PFSK-1 (cell line): Measurements from ENCODE around the gene CAPN3.

ENCODE experiments used
- POLR2AphosphoS5 ChIP-seq: IDR thresholded peaks from 2 replicates; pipeline ENCODE4 v1.6.1; 2012; ENCODE audit warnings: low read depth, mild to moderate bottlenecking, control low read depth, low read length, moderate library complexity
- TF ChIP-seq, protein P1 (sequence below), 2 experiments: IDR thresholded peaks; 2 replicates each; pipeline versions ENCODE4 v1.6.1 to v1.8.0; 2011 to 2012; ENCODE audit warnings: low read depth in 2 of 2, low read length in 2 of 2, control low read depth in 1 of 2, inconsistent platforms in 1 of 2, mild to moderate bottlenecking in 1 of 2, moderate library complexity in 1 of 2; ENCODE audit not compliant: insufficient read depth in 1 of 2

GRCh38 chr15:42456531-42456930 lies 97.2 kb downstream of the CAPN3 start:
- TF ChIP-seq, protein P1, sequence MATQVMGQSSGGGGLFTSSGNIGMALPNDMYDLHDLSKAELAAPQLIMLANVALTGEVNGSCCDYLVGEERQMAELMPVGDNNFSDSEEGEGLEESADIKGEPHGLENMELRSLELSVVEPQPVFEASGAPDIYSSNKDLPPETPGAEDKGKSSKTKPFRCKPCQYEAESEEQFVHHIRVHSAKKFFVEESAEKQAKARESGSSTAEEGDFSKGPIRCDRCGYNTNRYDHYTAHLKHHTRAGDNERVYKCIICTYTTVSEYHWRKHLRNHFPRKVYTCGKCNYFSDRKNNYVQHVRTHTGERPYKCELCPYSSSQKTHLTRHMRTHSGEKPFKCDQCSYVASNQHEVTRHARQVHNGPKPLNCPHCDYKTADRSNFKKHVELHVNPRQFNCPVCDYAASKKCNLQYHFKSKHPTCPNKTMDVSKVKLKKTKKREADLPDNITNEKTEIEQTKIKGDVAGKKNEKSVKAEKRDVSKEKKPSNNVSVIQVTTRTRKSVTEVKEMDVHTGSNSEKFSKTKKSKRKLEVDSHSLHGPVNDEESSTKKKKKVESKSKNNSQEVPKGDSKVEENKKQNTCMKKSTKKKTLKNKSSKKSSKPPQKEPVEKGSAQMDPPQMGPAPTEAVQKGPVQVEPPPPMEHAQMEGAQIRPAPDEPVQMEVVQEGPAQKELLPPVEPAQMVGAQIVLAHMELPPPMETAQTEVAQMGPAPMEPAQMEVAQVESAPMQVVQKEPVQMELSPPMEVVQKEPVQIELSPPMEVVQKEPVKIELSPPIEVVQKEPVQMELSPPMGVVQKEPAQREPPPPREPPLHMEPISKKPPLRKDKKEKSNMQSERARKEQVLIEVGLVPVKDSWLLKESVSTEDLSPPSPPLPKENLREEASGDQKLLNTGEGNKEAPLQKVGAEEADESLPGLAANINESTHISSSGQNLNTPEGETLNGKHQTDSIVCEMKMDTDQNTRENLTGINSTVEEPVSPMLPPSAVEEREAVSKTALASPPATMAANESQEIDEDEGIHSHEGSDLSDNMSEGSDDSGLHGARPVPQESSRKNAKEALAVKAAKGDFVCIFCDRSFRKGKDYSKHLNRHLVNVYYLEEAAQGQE (IDR thresholded peaks at IDR 0.05; ENCODE audit: insufficient read depth in 1 of 2, low read depth in 2 of 2, low read length in 2 of 2), result no peak
- no peak for TF ChIP-seq POLR2AphosphoS5
